Esophagus squamous epithelium (tissue), 5 donors: Measurements from ENCODE around the gene S100A6. TPM values are rescaled to one million over a fixed set of nuclear protein-coding genes. Genes with fewer than 3 reads are reported as not detected.

ENCODE experiments used
- DNase-seq: peaks from one replicate; lab custom pipeline; 2025; lab: John Stamatoyannopoulos, UW
- H3K27ac ChIP-seq, 4 donors: fragments of 200-600 bp; sonication (generic); one replicate each; pipeline ENCODE4 v1.5.1; 2016 to 2019; ENCODE audit warnings: mild to moderate bottlenecking in 1 of 4
- H3K27me3 ChIP-seq, 4 donors: fragments of 200-600 bp; sonication (generic); 1 replicate in 3 of 4; 2 replicates in 1 of 4; pipeline versions ENCODE4 v1.5.1 to v1.6.0; 2017 to 2021; ENCODE audit warnings: antibody characterized with exemption in 1 of 4
- H3K36me3 ChIP-seq, 3 donors: fragments of 200-600 bp; sonication (generic); one replicate each; pipeline ENCODE4 v1.5.1; 2016 to 2019
- H3K4me1 ChIP-seq, 3 donors: fragments of 200-600 bp; sonication (generic); one replicate each; pipeline ENCODE4 v1.5.1; 2017 to 2019
- H3K4me3 ChIP-seq, 4 donors: fragments of 200-600 bp; sonication (generic); 1 replicate in 3 of 4; 2 replicates in 1 of 4; pipeline ENCODE4 v1.5.1; 2016 to 2019; ENCODE audit warnings: mild to moderate bottlenecking in 2 of 4, moderate library complexity in 1 of 4
- H3K9me3 ChIP-seq, 3 donors: fragments of 200-600 bp; sonication (generic); one replicate each; pipeline ENCODE4 v1.5.1; 2016 to 2019
- POLR2A ChIP-seq, 4 donors: fragments of 450-650 bp; IDR thresholded peaks; one replicate each; pipeline ENCODE4 v1.6.1; 2017; ENCODE audit warnings: antibody characterized with exemption in 4 of 4, mild to moderate bottlenecking in 4 of 4, moderate library complexity in 3 of 4
- WGBS, 2 donors: methylation state at CpG; one replicate each; pipeline ENCODE4 v1.1.5; 2018; 5-methylcytosine and 5-hydroxymethylcytosine counted together
- intact Hi-C: fragments of 100-400 bp; cut with DNase I; formaldehyde crosslinking; loops from one replicate; pipeline ENCODE4 v1.15.0; 2022
- total RNA-seq, 4 donors: library from RNA; depleted of rRNA; stranded (reverse); fragments of >200 nt; gene quantifications; one replicate each; pipeline ENCODE4 v1.1.0, GENCODE V29; 2016
- TF ChIP-seq, protein P1 (sequence below), 6 experiments: fragments of 450-650 bp in 4 of 6; fragments of 200-600 bp in 2 of 6; sonication (generic) in 2 of 6; IDR thresholded peaks; one replicate each; pipeline ENCODE4 v1.5.1; 2016 to 2019; ENCODE audit warnings: antibody characterized with exemption in 6 of 6, mild to moderate bottlenecking in 4 of 6, moderate library complexity in 4 of 6
- donor health status: DM: yes; HTN: yes; CAD: no.

S100A6 gene
- total RNA-seq, 4 donors from 2014 or later, result 270 to 943 (median 394) TPM

DNA sequence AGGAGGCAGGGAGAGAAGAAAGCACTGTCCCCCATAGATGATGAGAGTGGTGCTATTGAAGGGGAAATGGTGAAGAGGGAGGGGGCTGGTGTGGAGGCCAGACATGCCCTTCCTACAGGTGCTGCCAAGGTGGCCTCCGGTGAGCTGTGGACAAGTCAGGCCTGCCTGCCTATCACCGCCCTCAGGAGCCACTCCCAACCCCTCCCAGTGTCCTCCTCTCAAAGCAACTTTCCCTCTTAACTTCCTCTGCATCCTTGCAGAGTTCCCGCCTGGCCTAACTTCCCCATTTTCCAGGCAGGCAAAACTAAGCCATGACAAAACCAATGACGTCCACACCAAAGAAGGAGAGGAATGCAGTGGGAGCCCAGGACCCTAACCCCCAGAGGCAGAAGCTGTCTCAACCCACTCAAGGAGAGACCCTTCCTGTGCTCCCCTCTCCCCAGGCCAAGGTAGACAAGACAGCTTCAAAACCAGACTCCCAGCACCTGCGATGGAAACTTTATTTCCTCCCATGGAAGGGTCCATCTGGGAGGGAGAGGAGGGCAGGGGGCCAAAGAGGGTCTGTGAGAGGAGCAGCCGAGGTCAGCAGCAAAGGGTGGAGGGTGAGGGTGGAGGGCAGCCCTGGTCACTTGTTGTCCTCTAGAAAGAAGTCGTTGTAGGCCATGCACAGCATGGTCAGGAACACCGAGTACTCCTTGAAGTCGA, 1.0 kb upstream of the S100A6 start:
- no peak for DNase-seq
- no peaks in the 10 kb centered on the region for H3K9me3 ChIP-seq
- H3K4me1 ChIP-seq, result peaks cover 59 to 97% (median 83%) of the 10 kb centered on the region in 3 donors
- no peaks in the 10 kb centered on the region for H3K27me3 ChIP-seq
- H3K4me3 ChIP-seq, result peak overlapping the region; percentile 55 to 91 (median 76)
- H3K36me3 ChIP-seq, result no peaks in the 10 kb centered on the region
- TF ChIP-seq, protein P1, sequence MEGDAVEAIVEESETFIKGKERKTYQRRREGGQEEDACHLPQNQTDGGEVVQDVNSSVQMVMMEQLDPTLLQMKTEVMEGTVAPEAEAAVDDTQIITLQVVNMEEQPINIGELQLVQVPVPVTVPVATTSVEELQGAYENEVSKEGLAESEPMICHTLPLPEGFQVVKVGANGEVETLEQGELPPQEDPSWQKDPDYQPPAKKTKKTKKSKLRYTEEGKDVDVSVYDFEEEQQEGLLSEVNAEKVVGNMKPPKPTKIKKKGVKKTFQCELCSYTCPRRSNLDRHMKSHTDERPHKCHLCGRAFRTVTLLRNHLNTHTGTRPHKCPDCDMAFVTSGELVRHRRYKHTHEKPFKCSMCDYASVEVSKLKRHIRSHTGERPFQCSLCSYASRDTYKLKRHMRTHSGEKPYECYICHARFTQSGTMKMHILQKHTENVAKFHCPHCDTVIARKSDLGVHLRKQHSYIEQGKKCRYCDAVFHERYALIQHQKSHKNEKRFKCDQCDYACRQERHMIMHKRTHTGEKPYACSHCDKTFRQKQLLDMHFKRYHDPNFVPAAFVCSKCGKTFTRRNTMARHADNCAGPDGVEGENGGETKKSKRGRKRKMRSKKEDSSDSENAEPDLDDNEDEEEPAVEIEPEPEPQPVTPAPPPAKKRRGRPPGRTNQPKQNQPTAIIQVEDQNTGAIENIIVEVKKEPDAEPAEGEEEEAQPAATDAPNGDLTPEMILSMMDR (IDR thresholded peaks at IDR 0.05), result no peak
- TF ChIP-seq POLR2A (IDR thresholded peaks at IDR 0.05), result peak in 1 of 4 donors; percentile 4
- WGBS, 2 donors, result 66 to 68% methylated on average over 6 to 7 of the region's 9 CpGs
- peak overlapping the region; percentile 99 to 100 (median 100) for H3K27ac ChIP-seq
- intact Hi-C loops, result no loop called here

DNA sequence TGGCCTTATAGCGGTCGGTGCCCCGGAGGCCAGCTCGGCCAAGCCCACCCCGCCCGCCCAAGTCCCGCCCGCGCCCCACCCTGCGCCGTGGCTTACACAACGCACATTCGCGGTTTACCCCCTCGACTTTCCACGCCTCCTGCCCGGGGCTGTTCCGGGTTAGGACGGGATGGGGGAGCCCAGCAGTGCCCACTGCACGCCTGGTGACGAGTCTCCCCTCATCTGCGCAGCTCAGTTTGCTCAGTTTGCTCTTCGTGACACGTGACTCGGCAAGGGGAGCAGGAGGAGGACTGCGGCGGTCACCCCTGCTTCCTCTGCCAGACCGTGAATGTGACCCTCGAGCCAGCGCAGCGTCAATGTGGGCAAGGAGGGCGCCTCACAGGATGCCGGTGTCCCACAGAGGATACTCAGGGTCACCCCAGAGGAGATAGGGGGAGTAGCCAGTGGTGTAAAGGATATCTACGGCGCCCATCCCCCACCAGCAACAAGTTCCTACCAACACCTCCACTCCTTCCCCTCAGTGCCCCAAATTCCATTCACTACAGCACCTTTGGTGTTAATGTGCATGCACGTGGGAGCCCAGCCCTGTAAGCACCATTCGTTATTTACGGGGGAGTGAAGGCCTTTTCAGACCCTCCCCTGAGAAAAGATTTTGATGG, 350 bp upstream of the S100A6 start:
- peaks cover 53 to 96% (median 76%) of the 10 kb centered on the region in 3 donors for H3K4me1 ChIP-seq
- peak overlapping the region; percentile 99 to 100 (median 100) for H3K27ac ChIP-seq
- no peaks in the 10 kb centered on the region for H3K9me3 ChIP-seq
- DNase-seq, result peak; percentile 51
- peak overlapping the region; percentile 55 to 91 (median 76) for H3K4me3 ChIP-seq
- H3K27me3 ChIP-seq, result no peaks in the 10 kb centered on the region
- peak in 3 of 4 donors; percentile 50 to 84 (median 63) for TF ChIP-seq POLR2A (IDR thresholded peaks at IDR 0.05)
- TF ChIP-seq, protein P1 (IDR thresholded peaks at IDR 0.05), result no peak
- intact Hi-C loops, result no loop called here
- 0 to 8% methylated on average over 5 to 7 of the region's 38 CpGs for WGBS, 2 donors
- H3K36me3 ChIP-seq, result no peaks in the 10 kb centered on the region

DNA sequence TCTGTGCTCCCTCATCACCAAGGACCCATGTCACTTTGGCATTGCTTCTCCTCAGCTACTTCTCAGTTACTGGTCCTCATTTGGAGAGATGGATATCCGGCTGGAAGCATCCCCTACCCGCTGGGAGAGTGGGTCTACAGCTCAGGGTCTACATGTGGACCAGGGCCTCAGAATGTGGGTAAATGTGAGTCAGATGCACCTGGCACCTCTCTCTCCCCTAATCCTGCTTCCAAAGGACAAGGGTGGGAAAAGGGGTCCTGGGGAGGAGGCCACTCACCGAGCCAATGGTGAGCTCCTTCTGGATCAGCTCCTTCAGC, 908 bp downstream of the S100A6 start:
- no peak for DNase-seq
- no peaks in the 10 kb centered on the region for H3K9me3 ChIP-seq
- WGBS, 2 donors, result 17% methylated on average over 1 of the region's 3 CpGs; no CpG with 5 or more reads in 1 of the 2 donors
- intact Hi-C loops, result loop anchor here (2.0 kb wide), 1 partner anchor 34 kb away; no protein-coding TSS in a partner anchor
- peak overlapping the region; percentile 99 to 100 (median 100) for H3K27ac ChIP-seq
- TF ChIP-seq, protein P1 (IDR thresholded peaks at IDR 0.05), result no peak
- TF ChIP-seq POLR2A (IDR thresholded peaks at IDR 0.05), result no peak
- H3K4me3 ChIP-seq, result peak overlapping the region; percentile 55 to 91 (median 76)
- peaks cover 43 to 83% (median 63%) of the 10 kb centered on the region in 3 donors for H3K4me1 ChIP-seq
- H3K27me3 ChIP-seq, result no peaks in the 10 kb centered on the region
- H3K36me3 ChIP-seq, result no peaks in the 10 kb centered on the region

DNA sequence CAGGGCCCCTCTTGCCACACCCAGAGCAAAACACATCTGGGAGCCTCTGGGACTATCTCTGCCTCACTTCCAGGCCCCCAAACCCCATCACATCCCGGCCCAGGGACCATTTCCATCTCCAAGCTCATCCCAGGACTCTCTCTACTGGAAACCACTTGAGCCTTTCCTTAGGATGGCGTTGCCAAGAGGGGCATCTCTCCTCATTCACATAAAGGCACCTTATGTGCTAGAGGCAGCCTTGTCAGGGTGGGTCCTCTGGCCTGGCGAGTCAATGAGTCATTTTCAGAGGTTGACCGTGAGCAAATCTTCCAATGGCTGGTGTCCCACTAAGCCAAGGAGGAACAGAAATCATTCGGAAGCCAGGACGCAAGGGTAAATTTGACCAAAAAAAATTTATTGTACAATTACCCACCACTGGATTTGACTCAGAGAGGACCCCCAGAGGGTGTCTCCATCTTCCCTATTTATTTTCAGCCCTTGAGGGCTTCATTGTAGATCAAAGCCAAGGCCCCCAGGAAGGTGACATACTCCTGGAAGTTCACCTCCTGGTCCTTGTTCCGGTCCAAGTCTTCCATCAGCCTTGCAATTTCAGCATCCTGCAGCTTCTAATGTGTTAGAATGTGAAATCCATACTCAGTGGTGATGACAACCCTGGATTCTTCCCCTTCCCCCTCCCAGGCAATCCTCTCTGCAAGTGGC, 1.4 kb downstream of the S100A6 start:
- H3K9me3 ChIP-seq, result no peaks in the 10 kb centered on the region
- H3K4me3 ChIP-seq, result peak overlapping the region; percentile 55 to 91 (median 76)
- 26 to 31% methylated on average over 6 to 7 of the region's 7 CpGs for WGBS, 2 donors
- H3K27me3 ChIP-seq, result no peaks in the 10 kb centered on the region
- TF ChIP-seq, protein P1 (IDR thresholded peaks at IDR 0.05), result no peak
- TF ChIP-seq POLR2A (IDR thresholded peaks at IDR 0.05), result no peak
- peaks cover 43 to 79% (median 63%) of the 10 kb centered on the region in 3 donors for H3K4me1 ChIP-seq
- intact Hi-C loops, result loop anchor here (2.0 kb wide), 1 partner anchor 34 kb away; no protein-coding TSS in a partner anchor
- peak overlapping the region; percentile 99 to 100 (median 100) for H3K27ac ChIP-seq
- no peak for DNase-seq
- H3K36me3 ChIP-seq, result no peaks in the 10 kb centered on the region
